OCI-LY7 (cell line): ENCODE results near the gene TNFAIP1. TPM values are rescaled to one million over a fixed set of nuclear protein-coding genes. Genes with fewer than 3 reads are reported as not detected.

Experiments
- BruUV-seq: library from RNA; stranded (reverse); fragments of 400-500 nt; replicated peaks from 2 replicates; lab custom pipeline; 2021; lab: Mats Ljungman, UMichigan
- CTCF ChIA-PET: fragments of 300-600 bp; sonication (Branson Sonifier 250); formaldehyde crosslinking; loops from one replicate; lab custom pipeline; 2022; ENCODE audit warnings: antibody characterized with exemption; ENCODE audit not compliant: unreplicated experiment; lab: Charles Lee
- POLR2A ChIA-PET: fragments of 300-600 bp; sonication (Branson Sonifier 250); formaldehyde crosslinking; loops from one replicate; lab custom pipeline; 2022; ENCODE audit warnings: antibody characterized with exemption; lab: Charles Lee
- DNase-seq: peaks from one replicate; pipeline ENCODE4 v3.0.0-alpha.2; 2015; ENCODE audit warnings: low spot score
- H2AFZ ChIP-seq: fragments of 200-600 bp; sonication (generic), shearing (Covaris generic); 2 replicates; pipeline ENCODE4 v1.6.1; 2014; ENCODE audit warnings: mild to moderate bottlenecking, antibody characterized with exemption, low read length, moderate library complexity
- H3K27ac ChIP-seq: fragments of 200-600 bp; sonication (generic); 2 replicates; pipeline ENCODE4 v1.5.1; 2014; ENCODE audit warnings: mixed run types, low read depth, mild to moderate bottlenecking, moderate library complexity, low read length, inconsistent platforms; ENCODE audit not compliant: poor library complexity, severe bottlenecking
- H3K36me3 ChIP-seq: fragments of 200-600 bp; sonication (generic); 2 replicates; pipeline ENCODE4 v1.6.1; 2014; ENCODE audit warnings: mild to moderate bottlenecking, antibody characterized with exemption, low read length, moderate library complexity, mixed read lengths; ENCODE audit not compliant: insufficient read depth
- H3K4me1 ChIP-seq: fragments of 200-600 bp; sonication (generic); 2 replicates; pipeline ENCODE4 v1.5.1; 2014; ENCODE audit warnings: mild to moderate bottlenecking, low read length; ENCODE audit not compliant: insufficient read depth, poor library complexity, severe bottlenecking
- H3K4me2 ChIP-seq: fragments of 200-600 bp; sonication (generic); 2 replicates; pipeline ENCODE4 v1.6.1; 2014; ENCODE audit warnings: mild to moderate bottlenecking, low read length
- H3K4me3 ChIP-seq: fragments of 200-600 bp; sonication (generic); 2 replicates; pipeline ENCODE4 v1.5.1; 2014; ENCODE audit warnings: mild to moderate bottlenecking, low read depth, low read length; ENCODE audit not compliant: poor library complexity, severe bottlenecking
- H3K79me2 ChIP-seq: fragments of 200-600 bp; sonication (generic); 2 replicates; pipeline ENCODE4 v1.6.1; 2016; ENCODE audit warnings: low read depth, mild to moderate bottlenecking, low read length, moderate library complexity, mixed read lengths; ENCODE audit not compliant: insufficient read depth
- H3K9me2 ChIP-seq: fragments of 200-600 bp; sonication (generic); 2 replicates; pipeline ENCODE4 v1.6.1; 2016; ENCODE audit warnings: mild to moderate bottlenecking, low read length, mixed read lengths; ENCODE audit not compliant: insufficient read depth
- H3K9me3 ChIP-seq: fragments of 200-600 bp; sonication (generic); 2 replicates; pipeline ENCODE4 v1.6.1; 2014; ENCODE audit warnings: mild to moderate bottlenecking, mixed run types, low read length, mixed read lengths
- H4K20me1 ChIP-seq: fragments of 200-600 bp; sonication (generic); 2 replicates; pipeline ENCODE4 v1.6.1; 2014; ENCODE audit warnings: mild to moderate bottlenecking, antibody characterized with exemption, low read length, moderate library complexity, mixed read lengths; ENCODE audit not compliant: insufficient read depth
- EZH2phosphoT487 ChIP-seq: fragments of 200-600 bp; sonication (generic); IDR thresholded peaks from 2 replicates; pipeline ENCODE4 v1.6.1; 2018; ENCODE audit warnings: low read depth, borderline replicate concordance, mild to moderate bottlenecking, mixed run types, antibody characterized with exemption, low read length, moderate library complexity, mixed read lengths
- intact Hi-C: fragments of 100-400 bp; cut with micrococcal nuclease; formaldehyde crosslinking; loops from one replicate; pipeline ENCODE4 v1.10.0; 2022; ENCODE audit not compliant: unreplicated experiment
- total RNA-seq, 2 experiments: library from RNA; depleted of rRNA in 1 of 2; stranded (reverse); fragments of >200 nt in 1 of 2; shearing (Covaris generic) in 1 of 2; gene quantifications; 2 replicates each; pipeline ENCODE4 v1.2.3, GENCODE V29; 2014 to 2022
- TF ChIP-seq, protein P1 (sequence below): fragments of 200-600 bp; sonication (generic); conservative IDR thresholded peaks from 2 replicates; pipeline ENCODE4 v1.5.1; 2014; ENCODE audit warnings: mild to moderate bottlenecking, antibody characterized with exemption, low read length, moderate library complexity, mixed read lengths

TNFAIP1 gene
- total RNA-seq, 2 experiments from 2014 or later = 14.7 to 15.5 TPM

DNA sequence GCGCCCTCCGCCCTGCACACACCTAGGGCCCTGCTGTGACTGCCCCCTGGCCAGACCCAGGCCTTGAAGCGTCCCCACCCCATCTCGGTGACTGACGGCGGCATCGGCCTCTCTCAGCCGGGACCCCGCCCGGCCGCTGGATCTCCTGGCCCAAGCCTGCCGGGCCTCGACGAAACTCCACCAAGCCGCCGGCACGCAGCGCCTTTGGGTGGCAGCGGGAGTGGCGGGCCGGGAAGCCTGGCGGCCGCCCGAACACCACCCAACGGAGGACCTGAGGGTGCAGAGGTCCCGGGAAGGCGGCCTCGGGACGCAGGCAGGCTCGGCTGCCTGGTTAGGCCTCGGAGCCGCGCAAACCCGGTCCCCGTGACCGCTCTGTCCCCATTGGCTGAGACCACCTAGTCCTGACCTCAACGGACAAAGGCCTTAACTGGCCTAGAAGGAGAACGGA is 28.6 kb upstream of the TNFAIP1 start:
- H3K9me3 ChIP-seq = no peaks in the 10 kb centered on the region
- ChIA-PET POLR2A (no interaction called here), CTCF (no interaction called here)
- intact Hi-C loops = no loop called here
- no peak overlapping the region for H3K4me3 ChIP-seq
- no peaks in the 10 kb centered on the region for H3K36me3 ChIP-seq
- H3K4me2 ChIP-seq = no peak overlapping the region
- no peak overlapping the region for H2AFZ ChIP-seq
- BruUV-seq = no TSS peak
- H3K4me1 ChIP-seq = no peaks in the 10 kb centered on the region
- no peaks in the 10 kb centered on the region for H3K79me2 ChIP-seq
- no peaks in the 10 kb centered on the region for H3K9me2 ChIP-seq
- DNase-seq = no peak
- TF ChIP-seq, protein P1, sequence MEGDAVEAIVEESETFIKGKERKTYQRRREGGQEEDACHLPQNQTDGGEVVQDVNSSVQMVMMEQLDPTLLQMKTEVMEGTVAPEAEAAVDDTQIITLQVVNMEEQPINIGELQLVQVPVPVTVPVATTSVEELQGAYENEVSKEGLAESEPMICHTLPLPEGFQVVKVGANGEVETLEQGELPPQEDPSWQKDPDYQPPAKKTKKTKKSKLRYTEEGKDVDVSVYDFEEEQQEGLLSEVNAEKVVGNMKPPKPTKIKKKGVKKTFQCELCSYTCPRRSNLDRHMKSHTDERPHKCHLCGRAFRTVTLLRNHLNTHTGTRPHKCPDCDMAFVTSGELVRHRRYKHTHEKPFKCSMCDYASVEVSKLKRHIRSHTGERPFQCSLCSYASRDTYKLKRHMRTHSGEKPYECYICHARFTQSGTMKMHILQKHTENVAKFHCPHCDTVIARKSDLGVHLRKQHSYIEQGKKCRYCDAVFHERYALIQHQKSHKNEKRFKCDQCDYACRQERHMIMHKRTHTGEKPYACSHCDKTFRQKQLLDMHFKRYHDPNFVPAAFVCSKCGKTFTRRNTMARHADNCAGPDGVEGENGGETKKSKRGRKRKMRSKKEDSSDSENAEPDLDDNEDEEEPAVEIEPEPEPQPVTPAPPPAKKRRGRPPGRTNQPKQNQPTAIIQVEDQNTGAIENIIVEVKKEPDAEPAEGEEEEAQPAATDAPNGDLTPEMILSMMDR = no peak
- TF ChIP-seq EZH2phosphoT487 = no peak
- H3K27ac ChIP-seq = no peak overlapping the region
- no peaks in the 10 kb centered on the region for H4K20me1 ChIP-seq

DNA sequence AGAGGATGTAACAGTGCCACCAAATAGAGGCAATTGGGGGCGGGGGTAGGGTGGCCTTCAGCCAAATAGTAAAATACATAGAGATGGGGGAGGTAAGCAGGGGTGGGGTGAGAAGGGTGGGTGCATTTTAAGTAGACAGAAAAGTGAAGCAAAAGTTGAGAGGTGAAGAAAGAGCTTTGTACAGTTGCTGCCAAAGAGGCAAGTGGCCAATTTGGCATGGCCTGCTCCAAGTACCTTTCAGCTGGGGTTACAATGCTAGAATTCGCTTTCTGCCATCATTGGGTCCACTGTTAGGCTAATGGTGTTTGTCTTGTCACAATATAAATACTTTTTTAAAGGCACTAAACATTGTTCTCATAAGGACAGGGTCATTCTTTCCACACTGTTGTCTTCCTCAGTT is 21.7 kb upstream of the TNFAIP1 start:
- no peak overlapping the region for H3K4me3 ChIP-seq
- no peaks in the 10 kb centered on the region for H3K9me2 ChIP-seq
- no peak overlapping the region for H3K27ac ChIP-seq
- H2AFZ ChIP-seq = no peak overlapping the region
- no peaks in the 10 kb centered on the region for H3K79me2 ChIP-seq
- H3K4me2 ChIP-seq = no peak overlapping the region
- no peaks in the 10 kb centered on the region for H4K20me1 ChIP-seq
- BruUV-seq = no TSS peak
- no peaks in the 10 kb centered on the region for H3K9me3 ChIP-seq
- H3K36me3 ChIP-seq = no peaks in the 10 kb centered on the region
- intact Hi-C loops = no loop called here
- no peak for TF ChIP-seq EZH2phosphoT487
- TF ChIP-seq, protein P1 = no peak
- peaks cover 9% of the 10 kb centered on the region for H3K4me1 ChIP-seq
- ChIA-PET POLR2A (no interaction called here), CTCF (no interaction called here)
- no peak for DNase-seq

DNA sequence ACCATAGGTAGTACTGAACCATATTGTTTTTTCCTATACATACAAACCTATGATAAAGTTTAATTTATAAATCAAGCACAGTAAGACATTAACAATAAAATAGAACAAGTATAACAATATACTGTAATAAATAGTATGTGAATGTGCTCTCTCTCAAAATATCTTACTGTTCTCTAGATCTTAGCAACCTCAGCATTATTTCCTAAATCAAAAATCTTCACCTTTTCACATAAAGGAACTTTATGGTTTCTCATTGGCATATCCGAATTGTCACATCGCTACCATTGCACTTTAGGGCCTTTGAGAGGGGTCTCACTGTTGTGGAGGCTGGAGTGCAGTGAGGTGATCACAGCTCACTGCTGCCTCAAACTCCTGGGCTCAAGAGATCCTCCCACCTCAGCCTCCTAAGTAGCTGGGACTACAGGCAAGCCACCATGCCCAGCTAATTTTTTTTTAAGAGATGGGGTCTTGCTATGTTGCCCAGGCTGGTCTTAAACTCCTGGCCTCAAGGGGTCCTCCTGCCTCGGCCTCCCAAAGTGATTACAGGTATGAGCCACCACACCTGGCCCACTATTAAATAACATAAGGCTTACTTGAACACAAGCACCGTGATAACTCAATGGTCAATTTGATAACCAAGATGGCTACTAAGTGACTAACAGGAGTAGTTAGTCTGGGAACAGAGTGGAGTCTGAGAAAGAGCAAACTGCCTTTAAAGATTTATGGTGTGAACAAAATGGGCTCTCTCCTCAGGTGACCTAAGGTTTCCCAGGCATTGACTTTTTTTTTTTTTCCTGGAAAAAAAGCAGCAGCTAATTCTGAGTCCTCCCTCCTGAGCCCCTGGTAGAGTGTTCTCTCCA is 19.5 kb upstream of the TNFAIP1 start:
- no peak overlapping the region for H3K27ac ChIP-seq
- no TSS peak for BruUV-seq
- no peaks in the 10 kb centered on the region for H3K9me3 ChIP-seq
- DNase-seq = no peak
- TF ChIP-seq, protein P1 = no peak
- no peak overlapping the region for H2AFZ ChIP-seq
- H3K36me3 ChIP-seq = peaks cover 10% of the 10 kb centered on the region; the same call in 1 of the 2 replicates
- no peaks in the 10 kb centered on the region for H4K20me1 ChIP-seq
- ChIA-PET POLR2A (no interaction called here), CTCF (no interaction called here)
- no peak overlapping the region for H3K4me3 ChIP-seq
- no peaks in the 10 kb centered on the region for H3K9me2 ChIP-seq
- peaks cover 19% of the 10 kb centered on the region for H3K79me2 ChIP-seq
- peaks cover 19% of the 10 kb centered on the region for H3K4me1 ChIP-seq
- intact Hi-C loops = no loop called here
- H3K4me2 ChIP-seq = no peak overlapping the region
